Prostate gland (tissue), 2 donors: ENCODE results near the gene HTR3C. TPM values are rescaled to one million over a fixed set of nuclear protein-coding genes. Genes with fewer than 3 reads are reported as not detected.

Experiments
- DNase-seq: peaks from one replicate; pipeline ENCODE4 v3.0.0-alpha.2; 2019; ENCODE audit warnings: low spot score
- H3K27ac ChIP-seq, 2 donors: fragments of 200-600 bp; sonication (generic); 2 replicates each; pipeline ENCODE4 v1.5.1; 2017 to 2019
- H3K27me3 ChIP-seq: fragments of 200-600 bp; sonication (generic); replicated peaks from 2 replicates; pipeline ENCODE4 v1.5.1; 2019; ENCODE audit not compliant: insufficient read depth
- H3K36me3 ChIP-seq, 2 donors: fragments of 200-600 bp; sonication (generic); 1 replicate in 1 of 2; 2 replicates in 1 of 2; pipeline versions ENCODE4 v1.5.1 to v1.8.1; 2017 to 2019
- H3K4me1 ChIP-seq: fragments of 200-600 bp; sonication (generic); replicated peaks from 2 replicates; pipeline ENCODE4 v1.5.1; 2019
- H3K4me3 ChIP-seq, 2 donors: fragments of 200-600 bp; sonication (generic); 2 replicates each; pipeline ENCODE4 v1.5.1; 2017 to 2019
- H3K9me3 ChIP-seq: fragments of 200-600 bp; sonication (generic); 2 replicates; pipeline ENCODE4 v1.5.1; 2017
- POLR2A ChIP-seq: fragments of 450-650 bp; IDR thresholded peaks from one replicate; pipeline ENCODE4 v1.6.1; 2016; ENCODE audit warnings: antibody characterized with exemption, mild to moderate bottlenecking
- POLR2AphosphoS5 ChIP-seq: sonication (generic); formaldehyde crosslinking; IDR thresholded peaks from one replicate; pipeline ENCODE4 v1.6.1; 2017; ENCODE audit warnings: antibody characterized with exemption
- WGBS: methylation state at CpG from one replicate; pipeline ENCODE4 v1.1.5; 2018; 5-methylcytosine and 5-hydroxymethylcytosine counted together
- intact Hi-C: fragments of 100-400 bp; cut with DNase I; formaldehyde crosslinking; loops from one replicate; pipeline ENCODE4 v1.14.2; 2022
- total RNA-seq, 2 donors: library from RNA; depleted of rRNA; stranded (reverse); fragments of >200 nt; gene quantifications; one replicate each; pipeline ENCODE4 v1.1.0, GENCODE V29; 2016
- TF ChIP-seq, protein P1 (sequence below), 4 experiments: fragments of 200-600 bp in 2 of 4; fragments of 450-650 bp in 2 of 4; sonication (generic) in 2 of 4; IDR thresholded peaks; 1 replicate in 3 of 4; 2 replicates in 1 of 4; pipeline ENCODE4 v1.5.1; 2016 to 2019; ENCODE audit warnings: antibody characterized with exemption in 4 of 4, mild to moderate bottlenecking in 2 of 4, moderate library complexity in 2 of 4

The HTR3C gene
- total RNA-seq, 2 donors from 2014 or later = 0.50 TPM; not detected in 1

DNA sequence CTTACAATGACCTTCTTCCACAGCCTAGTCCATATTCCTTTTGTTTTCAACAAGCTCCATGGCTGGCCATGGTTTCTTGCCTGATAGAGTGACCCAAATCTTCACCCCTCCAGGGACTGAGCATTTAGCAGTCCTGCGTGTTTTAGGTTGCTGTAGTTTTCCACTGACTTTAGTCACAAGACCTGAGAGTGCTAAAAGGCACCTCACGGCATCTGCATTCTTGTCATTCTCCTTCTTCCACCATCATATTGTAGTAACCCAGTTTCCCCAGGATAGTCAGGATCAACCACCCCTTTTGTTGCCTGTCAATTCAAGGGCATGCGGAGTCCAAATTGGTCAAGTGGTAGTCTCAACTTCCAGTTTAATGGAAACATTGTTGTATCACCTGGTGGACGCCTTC lies 20.8 kb downstream of the HTR3C start:
- TF ChIP-seq POLR2AphosphoS5 (no peak), POLR2A (no peak)
- TF ChIP-seq, protein P1, sequence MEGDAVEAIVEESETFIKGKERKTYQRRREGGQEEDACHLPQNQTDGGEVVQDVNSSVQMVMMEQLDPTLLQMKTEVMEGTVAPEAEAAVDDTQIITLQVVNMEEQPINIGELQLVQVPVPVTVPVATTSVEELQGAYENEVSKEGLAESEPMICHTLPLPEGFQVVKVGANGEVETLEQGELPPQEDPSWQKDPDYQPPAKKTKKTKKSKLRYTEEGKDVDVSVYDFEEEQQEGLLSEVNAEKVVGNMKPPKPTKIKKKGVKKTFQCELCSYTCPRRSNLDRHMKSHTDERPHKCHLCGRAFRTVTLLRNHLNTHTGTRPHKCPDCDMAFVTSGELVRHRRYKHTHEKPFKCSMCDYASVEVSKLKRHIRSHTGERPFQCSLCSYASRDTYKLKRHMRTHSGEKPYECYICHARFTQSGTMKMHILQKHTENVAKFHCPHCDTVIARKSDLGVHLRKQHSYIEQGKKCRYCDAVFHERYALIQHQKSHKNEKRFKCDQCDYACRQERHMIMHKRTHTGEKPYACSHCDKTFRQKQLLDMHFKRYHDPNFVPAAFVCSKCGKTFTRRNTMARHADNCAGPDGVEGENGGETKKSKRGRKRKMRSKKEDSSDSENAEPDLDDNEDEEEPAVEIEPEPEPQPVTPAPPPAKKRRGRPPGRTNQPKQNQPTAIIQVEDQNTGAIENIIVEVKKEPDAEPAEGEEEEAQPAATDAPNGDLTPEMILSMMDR (IDR thresholded peaks at IDR 0.05) = no peak
- WGBS = 79% methylated on average over 4 of the region's 4 CpGs
- Histone ChIP-seq H3K27ac (no peak overlapping the region), H3K9me3 (no peaks in the 10 kb centered on the region), H3K4me1 (no peaks in the 10 kb centered on the region), H3K36me3 (no peaks in the 10 kb centered on the region), H3K27me3 (no peaks in the 10 kb centered on the region), H3K4me3 (no peak overlapping the region)
- intact Hi-C loops = no loop called here
- DNase-seq = no peak

DNA sequence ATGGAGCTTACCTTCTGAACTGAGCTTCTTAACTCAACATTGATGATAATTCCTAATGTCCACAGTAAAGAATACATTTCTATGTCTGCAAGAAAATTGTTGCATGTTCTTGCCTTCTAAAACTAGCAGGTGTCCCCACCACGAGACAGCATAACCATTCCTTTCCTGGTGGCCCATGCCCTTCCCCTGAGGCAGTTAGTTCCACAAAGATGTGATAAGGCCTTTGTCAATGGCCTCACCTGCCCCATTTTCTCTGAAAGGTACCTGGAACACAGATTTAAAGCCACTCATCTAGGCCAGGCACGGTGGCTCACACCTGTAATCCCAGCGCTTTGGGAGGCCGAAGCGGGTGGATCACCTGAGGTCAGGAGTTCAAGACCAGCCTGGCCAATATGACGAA lies 23.1 kb downstream of the HTR3C start:
- H3K27ac ChIP-seq = no peak overlapping the region
- TF ChIP-seq, protein P1 (IDR thresholded peaks at IDR 0.05) = no peak
- TF ChIP-seq POLR2A (no peak), POLR2AphosphoS5 (no peak)
- intact Hi-C loops = no loop called here
- no peaks in the 10 kb centered on the region for H3K4me1 ChIP-seq
- H3K4me3 ChIP-seq = no peak overlapping the region
- no peaks in the 10 kb centered on the region for H3K9me3 ChIP-seq
- H3K27me3 ChIP-seq = no peaks in the 10 kb centered on the region
- no peaks in the 10 kb centered on the region for H3K36me3 ChIP-seq
- DNase-seq = no peak
- 94% methylated on average over 6 of the region's 6 CpGs for WGBS

DNA sequence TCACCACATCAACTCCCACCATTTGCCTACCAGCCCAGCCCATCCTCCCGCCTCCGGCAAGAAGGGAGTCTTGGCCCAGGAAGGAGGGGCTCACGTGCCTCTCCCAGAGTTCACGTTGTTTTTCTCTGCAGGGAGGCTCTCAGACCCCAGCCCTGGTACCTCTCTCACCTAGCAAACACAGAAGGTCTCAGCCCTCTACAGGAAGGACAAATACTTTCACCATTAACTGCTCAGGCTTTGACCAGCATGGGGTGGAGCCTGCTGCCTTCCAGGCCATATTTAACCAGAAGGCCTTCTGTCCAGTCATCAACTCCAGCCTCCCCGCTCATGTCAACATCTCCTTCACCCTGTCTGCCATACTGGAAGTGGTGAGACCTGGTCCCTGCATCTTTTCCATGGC lies 25.0 kb downstream of the HTR3C start:
- no peak for TF ChIP-seq POLR2AphosphoS5
- TF ChIP-seq POLR2A = no peak
- TF ChIP-seq, protein P1 (IDR thresholded peaks at IDR 0.05) = no peak
- intact Hi-C loops = no loop called here
- no peak for DNase-seq
- Histone ChIP-seq H3K4me3 (no peak overlapping the region), H3K36me3 (no peaks in the 10 kb centered on the region), H3K9me3 (no peaks in the 10 kb centered on the region), H3K27ac (no peak overlapping the region), H3K27me3 (no peaks in the 10 kb centered on the region), H3K4me1 (no peaks in the 10 kb centered on the region)
- 72% methylated on average over 5 of the region's 5 CpGs for WGBS

DNA sequence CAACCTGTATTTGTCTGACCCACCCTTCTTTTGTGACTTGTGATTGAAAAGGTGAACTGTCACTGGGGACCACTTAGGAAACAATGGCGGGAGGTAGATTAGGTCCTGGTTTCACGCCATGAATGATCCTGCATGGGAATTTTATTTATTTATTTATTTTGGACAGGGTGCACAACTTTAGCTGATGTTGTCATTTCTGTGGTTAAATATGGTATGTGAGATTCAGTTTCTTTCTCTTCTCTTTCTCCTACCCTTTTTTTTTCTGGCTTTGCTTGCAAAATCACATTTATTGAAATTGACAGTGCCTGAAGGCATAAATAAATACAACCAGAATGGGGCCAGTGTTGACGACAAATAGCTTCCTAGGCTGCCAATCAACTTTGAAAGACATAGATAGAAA lies 26.0 kb downstream of the HTR3C start:
- intact Hi-C loops = no loop called here
- TF ChIP-seq POLR2A (no peak), POLR2AphosphoS5 (no peak)
- TF ChIP-seq, protein P1 (IDR thresholded peaks at IDR 0.05) = no peak
- WGBS = 85% methylated on average over 3 of the region's 3 CpGs
- no peaks in the 10 kb centered on the region for H3K36me3 ChIP-seq
- no peak overlapping the region for H3K27ac ChIP-seq
- H3K4me1 ChIP-seq = no peaks in the 10 kb centered on the region
- no peaks in the 10 kb centered on the region for H3K9me3 ChIP-seq
- H3K4me3 ChIP-seq = no peak overlapping the region
- H3K27me3 ChIP-seq = no peaks in the 10 kb centered on the region
- DNase-seq = no peak

DNA sequence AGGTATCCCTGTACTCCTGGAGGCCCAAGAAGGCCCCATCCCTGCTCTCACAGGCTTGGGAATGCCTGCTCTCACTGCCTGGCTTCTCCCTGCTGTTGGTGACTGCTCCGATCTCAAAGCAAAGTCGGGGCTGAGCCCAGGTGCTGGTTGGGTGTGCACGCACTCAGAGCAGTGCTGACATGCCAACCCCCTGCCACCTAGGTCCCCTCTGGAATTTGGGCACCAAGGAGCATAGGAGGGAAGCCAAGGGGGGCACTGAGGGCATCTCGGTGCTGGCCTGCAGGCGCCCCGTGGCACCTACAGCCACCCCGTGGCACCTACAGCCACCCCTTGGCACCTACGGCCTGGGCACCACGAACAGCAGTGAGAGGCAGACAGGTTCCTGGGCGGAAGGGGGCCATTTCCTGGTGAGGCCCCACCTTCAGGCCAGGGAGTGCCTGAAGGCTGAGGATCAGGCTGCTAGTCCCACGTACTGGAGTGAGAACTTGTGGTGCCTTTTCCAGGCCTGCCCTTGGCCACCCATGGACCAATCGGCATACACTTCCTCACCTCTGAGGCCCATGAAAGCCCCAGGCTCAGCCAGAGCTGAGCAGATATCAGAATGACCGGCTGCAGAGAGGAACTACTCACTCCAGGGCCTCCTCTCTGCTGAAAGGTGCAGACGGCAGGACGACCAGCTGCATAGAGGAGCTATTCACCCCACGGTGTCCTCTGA lies 28.4 kb downstream of the HTR3C start:
- Histone ChIP-seq H3K27me3 (no peaks in the 10 kb centered on the region), H3K9me3 (no peaks in the 10 kb centered on the region), H3K36me3 (no peaks in the 10 kb centered on the region), H3K4me3 (no peak overlapping the region), H3K27ac (no peak overlapping the region), H3K4me1 (no peaks in the 10 kb centered on the region)
- no peak for DNase-seq
- TF ChIP-seq, protein P1 (IDR thresholded peaks at IDR 0.05) = no peak
- no peak for TF ChIP-seq POLR2A
- TF ChIP-seq POLR2AphosphoS5 = no peak
- intact Hi-C loops = no loop called here
- 89% methylated on average over 15 of the region's 16 CpGs for WGBS
